GM19372 (cell line): ENCODE results near the gene BBS5.
A peak's percentile ranks its signal among the peaks of the same experiment; 100 is the strongest.
"Not testable (repeated sequence)": the region's sequence is repeated elsewhere in the genome, so short reads cannot be mapped to it uniquely, and the experiment has no call there.

Experiments
- ATAC-seq: cut with Tn5 transposase; IDR thresholded peaks from one replicate; pipeline ENCODE4 v1.9.1; 2021; ENCODE audit warnings: mild to moderate bottlenecking, low read depth, moderate library complexity; ENCODE audit not compliant: unreplicated experiment

The BBS5 gene

GRCh38 chr2:169479257-169480078 lies at the start of gene BBS5:
BBS5 (plus strand) TSS chr2:169479494; CDS start chr2:169479554, 60 bp downstream.
- peak; percentile 97 for ATAC-seq

DNA sequence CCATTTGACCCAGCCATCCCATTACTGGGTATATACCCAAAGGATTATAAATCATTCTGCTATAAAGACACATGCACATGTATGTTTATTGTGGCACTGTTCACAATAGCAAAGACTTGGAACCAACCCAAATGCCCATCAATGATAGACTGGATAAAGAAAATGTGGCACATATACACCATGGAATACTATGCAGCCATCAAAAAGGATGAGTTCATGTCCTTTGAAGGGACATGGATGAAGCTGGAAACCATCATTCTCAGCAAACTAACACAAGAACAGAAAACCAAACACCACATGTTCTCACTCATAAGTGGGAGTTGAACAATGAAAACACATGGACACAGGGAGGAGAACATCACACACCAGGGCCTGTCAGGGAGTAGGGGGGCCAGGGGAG lies 47.5 kb upstream of the BBS5 start:
- ATAC-seq = not testable (repeated sequence)

DNA sequence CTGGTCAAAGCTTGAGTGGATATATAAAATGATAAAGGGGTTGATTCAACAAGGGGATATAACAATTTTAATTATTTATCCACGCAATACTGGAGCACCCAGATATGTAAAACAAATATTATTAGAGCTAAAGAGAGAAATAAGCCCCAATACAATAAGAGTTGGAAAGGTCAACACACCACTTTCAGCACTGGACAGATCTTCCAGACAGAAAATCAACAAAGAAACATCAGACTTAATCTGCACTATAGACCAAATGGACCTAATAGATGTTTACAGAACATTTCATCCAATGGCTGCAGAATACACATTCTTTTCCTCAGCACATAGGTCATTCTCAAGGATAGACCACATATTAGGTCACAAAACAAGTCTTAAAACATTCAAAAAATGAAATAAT lies 45.1 kb upstream of the BBS5 start:
- ATAC-seq = not testable (repeated sequence)

DNA sequence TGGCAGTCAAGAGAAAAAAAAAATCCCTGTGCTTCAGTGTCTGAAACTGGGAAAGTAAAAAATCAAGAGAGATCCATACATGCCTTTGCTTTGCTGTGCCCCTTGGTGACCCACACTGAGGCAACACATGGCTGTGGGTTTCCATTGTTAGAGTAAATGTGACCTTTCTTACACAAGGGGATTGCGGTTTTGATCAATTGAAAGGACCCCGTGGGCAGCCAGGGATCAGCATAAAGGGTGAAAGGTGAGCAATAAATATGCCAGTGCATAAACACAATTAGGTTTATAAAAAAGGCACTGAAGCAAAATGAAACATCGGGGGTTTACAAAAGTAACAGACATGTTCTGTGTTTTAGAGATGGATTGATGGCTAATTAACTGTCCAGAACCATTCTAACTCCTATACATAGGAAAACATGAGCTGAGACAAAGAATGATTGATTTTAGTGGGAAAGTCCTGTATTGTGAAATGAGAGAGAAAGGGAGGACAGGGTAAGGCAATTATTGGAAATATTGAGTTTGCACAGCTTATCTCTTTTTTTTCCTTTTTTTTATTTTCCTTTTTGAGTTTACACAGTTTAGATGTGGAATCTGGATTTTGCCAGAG lies 40.7 kb upstream of the BBS5 start:
- no peak for ATAC-seq

DNA sequence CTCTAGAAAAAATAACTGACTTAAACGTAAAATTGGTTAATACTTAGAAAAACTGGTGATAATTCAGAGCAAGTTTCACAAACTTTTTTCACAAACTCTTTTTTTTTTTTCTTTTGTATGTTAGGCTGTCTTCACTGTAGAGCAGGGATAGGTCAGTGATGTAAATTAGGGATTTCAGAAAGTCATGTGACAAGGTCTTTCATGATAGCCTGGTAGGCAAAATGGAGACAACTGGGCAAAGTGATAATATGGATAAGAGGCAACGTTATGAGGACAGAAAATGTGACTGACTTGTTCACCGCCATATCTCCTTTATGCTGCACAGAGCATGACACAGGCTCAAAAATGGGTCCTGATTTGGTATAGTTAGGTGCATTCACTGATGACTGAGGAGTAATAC lies 39.4 kb upstream of the BBS5 start:
- no peak for ATAC-seq

GRCh38 chr2:169446452-169446851 lies 32.8 kb upstream of the BBS5 start:
- no peak for ATAC-seq

GRCh38 chr2:169448316-169448715 lies 31.0 kb upstream of the BBS5 start:
- no peak for ATAC-seq

DNA sequence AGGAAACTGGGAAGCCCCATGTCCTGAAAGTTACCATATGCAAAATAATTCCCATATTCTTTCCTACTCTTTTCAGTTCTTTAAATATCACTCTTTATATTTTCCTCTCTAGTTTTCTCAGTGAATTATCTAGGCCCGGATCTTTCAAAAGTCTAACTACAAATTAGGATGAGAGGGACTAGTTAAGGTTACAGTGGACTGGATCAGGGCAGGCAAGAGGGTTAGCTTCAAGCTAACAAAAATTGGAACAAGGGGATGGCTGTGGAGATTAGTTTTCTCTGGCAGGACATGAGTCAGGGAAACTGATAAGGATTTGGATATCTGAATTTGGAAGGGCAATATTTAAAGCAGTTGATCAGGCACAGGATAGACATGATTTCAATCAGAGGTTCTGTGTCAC lies 30.4 kb upstream of the BBS5 start:
- ATAC-seq = no peak

DNA sequence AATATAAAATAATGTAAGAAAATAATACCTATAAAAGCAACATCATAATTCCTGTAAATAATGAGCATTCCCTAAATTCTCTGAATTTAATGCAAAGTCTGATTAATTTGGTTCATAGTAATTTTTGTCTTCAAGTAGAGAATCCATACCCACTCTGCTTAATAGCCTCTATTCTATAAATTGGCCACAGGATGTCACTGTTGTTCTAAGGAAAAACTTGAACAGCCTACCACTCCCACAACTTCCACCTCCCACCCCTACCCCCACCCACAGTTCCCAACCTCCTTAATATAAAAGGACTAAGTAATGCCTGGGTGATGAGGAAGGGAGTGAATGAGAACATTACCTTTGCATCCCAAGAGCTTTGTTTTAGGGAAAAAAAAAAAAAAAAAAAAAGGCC lies 27.2 kb upstream of the BBS5 start:
- ATAC-seq = no peak

DNA sequence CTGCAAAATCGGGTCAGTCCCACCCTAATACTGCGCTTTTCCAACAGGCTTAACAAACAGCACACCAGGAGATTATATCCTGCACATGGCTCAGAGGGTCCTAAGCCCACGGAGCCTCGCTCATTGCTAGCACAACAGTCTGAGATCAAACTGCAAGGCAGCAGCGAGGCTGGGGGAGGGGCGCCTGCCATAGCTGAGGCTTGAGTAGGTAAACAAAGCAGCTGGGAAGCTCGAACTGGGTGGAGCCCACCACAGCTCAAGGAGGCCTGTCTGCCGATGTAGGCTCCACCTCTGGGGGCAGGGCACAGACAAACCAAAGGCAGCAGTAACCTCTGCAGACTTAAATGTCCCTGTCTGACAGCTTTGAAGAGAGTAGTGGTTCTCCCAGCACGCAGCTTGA lies 26.2 kb upstream of the BBS5 start:
- ATAC-seq = not testable (repeated sequence)

DNA sequence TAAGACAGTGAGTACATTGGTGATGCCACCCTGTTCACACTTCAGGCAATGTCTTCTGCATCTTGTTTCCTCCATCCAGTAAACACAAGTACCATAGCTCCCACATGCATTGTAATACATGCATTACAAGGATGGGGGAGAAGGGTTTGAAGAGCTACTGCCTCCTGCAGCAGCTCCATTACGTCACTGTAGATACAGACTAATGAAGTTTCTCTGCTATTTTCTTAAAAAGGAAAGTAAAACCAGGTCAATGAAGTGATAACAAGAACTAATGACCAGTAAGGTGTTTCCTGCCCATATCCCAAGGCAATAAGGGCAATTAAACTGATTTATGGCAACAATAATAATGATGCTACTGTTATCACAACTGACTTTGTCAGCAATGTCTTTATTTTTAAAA lies 18.2 kb upstream of the BBS5 start:
- no peak for ATAC-seq

DNA sequence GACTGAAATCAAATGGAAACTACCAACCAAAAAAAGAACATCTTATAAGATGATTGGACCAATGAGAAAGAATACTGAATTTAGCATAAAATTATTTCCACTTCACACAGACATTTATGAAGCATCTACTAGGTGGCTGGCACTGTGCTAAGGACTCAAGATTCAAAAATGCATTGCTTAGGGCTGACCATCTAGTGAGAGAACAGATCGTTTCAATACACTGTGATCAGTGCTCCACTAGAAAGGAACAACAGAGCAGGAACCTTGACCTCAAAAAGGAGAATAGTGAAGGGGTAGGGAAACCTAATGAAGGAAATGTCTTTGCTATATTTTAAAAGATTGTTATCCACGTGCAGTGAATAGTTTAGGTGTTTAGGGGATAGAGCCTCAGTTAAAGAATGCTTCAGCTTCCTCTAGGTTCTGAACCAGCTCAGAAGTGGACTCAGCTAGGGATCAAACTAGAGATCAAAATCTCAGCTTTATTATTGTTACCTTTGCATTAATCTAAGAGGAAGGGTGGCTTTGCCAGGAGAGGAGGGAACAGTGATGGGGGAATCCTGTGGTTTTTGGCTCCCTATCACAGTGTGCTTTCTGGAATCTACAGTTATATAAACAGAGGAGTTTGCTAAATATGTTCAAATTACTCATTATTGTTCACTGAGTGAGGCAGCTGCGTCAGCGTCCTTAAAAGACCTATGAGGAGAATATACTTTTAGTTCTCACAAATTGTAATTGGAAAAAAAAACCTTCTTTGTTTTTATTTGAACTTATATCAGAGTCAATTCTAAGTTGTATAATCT lies 16.2 kb upstream of the BBS5 start:
- ATAC-seq = no peak

GRCh38 chr2:169464466-169464865 lies 14.8 kb upstream of the BBS5 start:
- no peak for ATAC-seq

GRCh38 chr2:169464882-169465281 lies 14.4 kb upstream of the BBS5 start:
- ATAC-seq = no peak

GRCh38 chr2:169468841-169469240 lies 10.5 kb upstream of the BBS5 start:
- ATAC-seq = no peak

DNA sequence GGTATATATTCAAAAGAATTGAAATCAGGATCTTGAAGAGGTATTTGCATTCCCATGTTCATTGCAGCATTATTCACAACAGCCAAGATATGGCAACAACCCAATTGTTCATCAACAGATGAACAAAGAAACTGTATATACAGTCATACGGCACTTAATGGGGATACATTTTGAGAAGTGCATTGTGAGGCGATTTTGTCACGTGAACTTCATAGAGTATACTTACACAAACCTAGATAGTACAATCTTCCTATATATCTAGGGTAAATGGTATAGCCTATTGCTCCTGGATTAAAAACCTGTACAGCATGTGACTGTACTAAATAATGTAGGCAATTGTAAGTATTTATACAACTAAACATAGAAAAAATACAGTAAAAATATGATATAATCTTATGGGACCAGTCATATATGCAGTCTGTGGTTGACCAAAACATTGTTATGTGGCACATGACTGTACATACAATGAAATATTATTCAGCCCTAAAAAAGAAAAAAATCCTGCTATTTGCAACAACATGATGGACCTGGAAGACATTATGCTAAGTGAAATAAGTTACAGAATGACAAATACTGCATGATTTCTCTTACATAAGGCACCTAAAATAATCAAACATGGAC lies 9.2 kb upstream of the BBS5 start:
- no peak for ATAC-seq

GRCh38 chr2:169472249-169472648 lies 7.0 kb upstream of the BBS5 start:
- no peak for ATAC-seq

DNA sequence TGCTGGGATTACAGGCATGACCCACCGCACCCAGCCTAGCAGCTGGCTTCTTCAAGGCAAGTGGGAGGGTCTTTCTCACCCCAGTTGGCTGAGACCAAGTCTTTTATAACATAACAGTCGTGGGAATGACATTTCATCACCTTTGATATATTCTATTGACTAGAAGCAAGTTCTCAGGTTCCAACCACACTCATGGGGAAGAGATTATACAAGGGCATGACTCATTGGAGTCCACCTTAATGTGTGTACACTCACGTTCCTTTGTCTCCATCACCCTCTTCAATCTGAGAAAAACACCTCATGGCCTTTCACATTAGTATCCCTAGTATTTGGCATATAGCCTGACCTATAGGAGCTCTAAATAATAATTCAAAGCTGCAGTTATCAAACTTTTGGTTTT lies 2.8 kb upstream of the BBS5 start:
- ATAC-seq = no peak

DNA sequence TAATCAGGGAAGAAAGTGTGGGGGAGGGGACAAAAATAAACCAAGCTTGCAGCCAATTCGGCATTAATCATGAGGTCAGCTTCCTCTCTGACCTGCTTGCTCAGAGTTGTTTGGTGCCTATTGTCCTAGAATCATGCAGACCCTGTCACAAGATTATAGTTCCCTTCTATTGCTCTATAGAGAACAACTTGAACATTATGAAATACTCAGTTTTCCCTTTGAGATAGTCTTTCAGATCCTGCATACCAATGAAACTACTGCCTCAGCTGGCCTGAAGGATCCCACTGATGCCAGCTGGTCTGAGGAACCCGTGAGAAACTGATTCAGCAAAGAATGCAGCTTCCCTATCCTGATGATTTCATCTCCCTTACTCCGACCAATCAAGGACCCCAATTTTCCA lies 955 bp upstream of the BBS5 start:
- no peak for ATAC-seq

GRCh38 chr2:169478745-169479256 lies 493 bp upstream of the BBS5 start:
- no peak for ATAC-seq

- ATAC-seq = no peak
These were observed 778 bp downstream of the BBS5 start for GRCh38 chr2:169480079-169480465.
